DLD1 (cell line): Measurements from ENCODE around the gene EFCAB10.

ENCODE experiments used
- in situ Hi-C: cut with HindIII; loops from 2 replicates; pipeline ENCODE4 v1.10.0; 2017; ENCODE audit warnings: low sequenced_read_pairs

The EFCAB10 gene

DNA sequence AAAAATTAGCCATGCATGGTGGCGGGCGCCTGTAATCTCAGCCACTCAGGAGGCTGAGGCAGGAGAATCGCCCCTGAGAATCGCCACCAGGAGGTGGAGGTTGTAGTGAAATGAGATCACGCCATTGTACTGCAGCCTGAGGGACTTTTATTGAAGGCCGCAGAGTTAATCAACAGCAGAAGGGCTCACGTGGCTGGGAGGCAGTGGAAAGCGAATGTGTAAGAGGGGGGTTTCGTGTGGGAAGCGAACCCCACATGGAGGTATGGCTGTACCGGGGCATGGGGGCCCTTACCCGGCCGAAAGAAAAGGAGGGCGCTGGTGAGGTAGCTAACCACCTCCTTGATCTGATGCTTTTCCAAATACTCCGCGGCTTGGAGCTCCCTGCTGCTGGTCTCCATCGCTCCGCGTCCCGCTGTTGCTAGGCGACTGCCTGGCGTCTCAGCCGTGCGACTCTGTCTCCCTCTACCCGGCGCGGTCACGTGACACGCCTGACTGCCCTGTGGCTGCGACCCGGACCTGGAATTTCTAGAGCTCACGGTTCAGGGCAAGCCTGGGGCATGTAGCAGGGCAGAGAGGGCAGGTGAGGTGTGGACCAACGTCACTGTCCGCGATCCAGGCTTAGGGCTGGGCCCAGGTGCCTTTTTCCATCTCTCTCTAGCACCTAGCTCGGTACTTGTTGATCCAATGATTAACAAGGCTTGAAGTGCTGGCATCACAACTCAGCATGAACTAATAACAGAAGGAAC, at the start of gene EFCAB10:
Gene EFCAB10 (minus strand): TSS at position 428 of the 746 bp plus-strand sequence. CDS start 30 bp downstream, at position 398.
- in situ Hi-C loops = no loop called here

GRCh38 chr7:105625986-105626385, 44.7 kb upstream of the EFCAB10 start:
- in situ Hi-C loops = no loop called here

- in situ Hi-C loops = no loop called here
Observed at GRCh38 chr7:105623906-105624305, 42.6 kb upstream of the EFCAB10 start.

- in situ Hi-C loops = no loop called here
Observed at GRCh38 chr7:105623378-105623777, 42.1 kb upstream of the EFCAB10 start.

DNA sequence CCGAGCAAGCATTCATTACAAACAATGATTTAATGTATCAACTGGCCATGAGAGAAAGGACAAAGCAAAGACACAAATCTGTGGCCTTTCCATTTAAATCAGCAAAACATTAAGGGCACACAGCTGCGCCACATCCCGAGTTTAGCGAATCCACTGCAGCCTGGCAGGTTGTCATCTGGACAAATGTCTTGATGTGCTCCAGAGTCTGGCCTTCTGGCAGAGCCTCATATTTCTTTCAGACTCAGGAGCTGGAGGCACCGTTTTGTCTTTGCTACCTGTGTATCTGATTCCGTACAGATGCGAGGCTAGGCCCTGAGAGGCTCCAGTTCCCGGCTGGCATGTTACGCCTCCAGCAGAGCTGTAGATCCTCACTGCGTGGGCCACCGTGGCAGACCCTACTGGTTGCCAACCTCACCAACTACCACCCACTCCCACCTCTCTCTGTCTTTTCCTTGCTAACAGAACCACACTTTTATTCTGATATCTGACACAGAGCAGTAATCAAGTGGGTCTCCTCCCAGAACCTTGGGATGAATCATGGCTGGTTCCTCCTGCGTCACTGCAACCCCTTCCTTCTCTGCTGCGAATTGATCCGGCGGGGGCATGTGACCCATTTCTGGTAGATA, 40.9 kb upstream of the EFCAB10 start:
- in situ Hi-C loops = no loop called here

GRCh38 chr7:105621617-105622016, 40.3 kb upstream of the EFCAB10 start:
- in situ Hi-C loops = no loop called here

- in situ Hi-C loops = no loop called here
Observed at GRCh38 chr7:105621176-105621575, 39.9 kb upstream of the EFCAB10 start.

DNA sequence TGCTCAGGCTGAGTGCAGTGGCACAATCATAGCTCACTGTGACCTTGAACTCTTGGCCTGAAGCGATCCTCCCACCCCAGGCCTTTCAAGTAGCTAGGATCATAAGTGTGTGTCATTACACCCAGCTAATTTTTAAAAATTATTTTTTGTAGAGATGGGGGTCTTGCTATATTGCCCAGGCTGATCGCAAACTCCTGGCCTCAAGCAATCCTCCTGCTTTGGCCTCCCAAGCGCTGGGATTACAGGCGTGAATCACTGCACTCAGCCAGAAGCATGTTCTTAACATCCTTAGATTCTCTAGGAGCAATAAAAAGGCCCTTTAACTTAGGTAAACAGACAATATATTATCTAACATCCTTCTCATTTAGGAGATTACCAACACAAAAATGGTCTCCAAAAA, 38.3 kb upstream of the EFCAB10 start:
- in situ Hi-C loops = no loop called here

- in situ Hi-C loops = no loop called here
Observed at GRCh38 chr7:105618016-105618296, 36.7 kb upstream of the EFCAB10 start.

GRCh38 chr7:105617280-105618015, 36.2 kb upstream of the EFCAB10 start:
- in situ Hi-C loops = no loop called here

GRCh38 chr7:105614341-105614840, 33.1 kb upstream of the EFCAB10 start:
- in situ Hi-C loops = no loop called here

- in situ Hi-C loops = no loop called here
Observed at GRCh38 chr7:105613611-105614330, 32.5 kb upstream of the EFCAB10 start.

- in situ Hi-C loops = no loop called here
Observed at GRCh38 chr7:105612806-105613205, 31.5 kb upstream of the EFCAB10 start.

- in situ Hi-C loops = no loop called here
Observed at GRCh38 chr7:105611856-105612775, 30.8 kb upstream of the EFCAB10 start.

DNA sequence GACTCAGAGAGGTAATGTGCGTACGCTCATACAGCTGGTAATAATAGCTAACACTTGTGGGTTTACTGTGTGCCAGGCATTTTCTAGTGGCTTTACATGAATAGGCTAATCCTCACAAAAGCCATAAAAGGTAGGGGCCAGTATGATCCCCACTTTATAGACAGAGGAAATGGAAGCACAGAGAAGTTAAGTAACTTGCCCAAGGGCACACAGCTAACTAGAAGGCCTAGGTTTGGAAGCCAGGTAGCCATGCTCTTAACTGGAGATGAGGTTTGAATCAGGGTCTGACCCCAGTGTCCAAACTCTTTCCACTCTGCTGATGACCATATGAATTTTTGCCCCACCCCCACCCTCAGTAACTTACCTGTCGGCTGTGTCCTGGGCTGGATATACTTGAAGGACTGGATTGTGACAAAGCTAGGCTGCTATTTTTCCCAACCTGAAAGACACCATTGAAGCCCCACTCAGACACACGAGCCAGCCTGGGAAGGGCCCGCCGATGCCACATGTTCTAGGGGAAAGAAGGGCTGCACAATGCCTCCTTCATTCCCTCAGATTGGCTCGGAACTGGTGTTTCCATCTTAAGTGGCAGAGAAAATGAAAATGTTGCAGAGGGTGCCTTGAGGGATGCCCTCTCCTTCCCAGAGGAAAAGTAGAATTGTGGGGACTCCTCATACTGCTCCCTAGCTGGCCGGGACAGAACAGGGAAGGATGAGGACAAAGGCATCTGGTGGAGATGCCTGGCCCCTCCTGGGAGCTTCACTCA, 29.1 kb upstream of the EFCAB10 start:
- in situ Hi-C loops = no loop called here

GRCh38 chr7:105602325-105603305, 21.3 kb upstream of the EFCAB10 start:
- in situ Hi-C loops = no loop called here

- in situ Hi-C loops = no loop called here
Observed at GRCh38 chr7:105600720-105601550, 19.6 kb upstream of the EFCAB10 start.
